Gastroesophageal sphincter (tissue), 3 donors: ENCODE data around the gene DAPK2.

ENCODE experiments used
- CTCF ChIP-seq, 4 experiments: fragments of 200-600 bp in 2 of 4; fragments of 450-650 bp in 2 of 4; sonication (generic) in 1 of 4; IDR thresholded peaks; one replicate each; pipeline ENCODE4 v1.5.1; 2017 to 2019; ENCODE audit warnings: antibody characterized with exemption in 4 of 4, mild to moderate bottlenecking in 2 of 4, moderate library complexity in 2 of 4
- POLR2A ChIP-seq, 2 donors: fragments of 450-650 bp; IDR thresholded peaks; one replicate each; pipeline ENCODE4 v1.6.1; 2017; ENCODE audit warnings: antibody characterized with exemption in 2 of 2, mild to moderate bottlenecking in 2 of 2, moderate library complexity in 1 of 2
- POLR2AphosphoS5 ChIP-seq: sonication (generic); formaldehyde crosslinking; IDR thresholded peaks from one replicate; pipeline ENCODE4 v1.6.1; 2017; ENCODE audit warnings: antibody characterized with exemption

GRCh38 chr15:63861946-63862517, 184.3 kb downstream of the DAPK2 start:
- TF ChIP-seq CTCF (IDR thresholded peaks at IDR 0.05): no peak
- TF ChIP-seq POLR2A (IDR thresholded peaks at IDR 0.05): no peak
- TF ChIP-seq POLR2AphosphoS5: no peak
